Measurements from ENCODE around the gene POPDC3.

DNA sequence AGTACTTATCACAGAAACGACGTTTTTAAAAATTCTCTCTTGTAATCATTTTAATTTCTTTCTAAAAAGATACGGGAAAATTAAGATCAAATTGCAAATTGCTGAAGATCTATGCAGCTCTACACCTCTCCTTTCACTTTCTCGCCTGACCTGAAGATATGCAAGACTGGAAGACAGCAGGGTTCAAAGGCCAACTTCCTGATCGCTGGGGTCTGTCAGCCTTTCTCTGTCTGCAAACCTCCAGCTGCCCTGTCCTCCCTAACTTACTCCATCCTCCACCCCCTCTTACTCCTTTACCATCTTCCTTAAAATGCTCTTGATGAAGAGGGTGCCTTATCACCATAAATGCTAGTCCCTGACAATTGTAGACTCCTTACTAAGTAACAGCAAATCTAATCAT is 63.7 kb downstream of the POPDC3 start:
- TF ChIP-seq, protein P1, sequence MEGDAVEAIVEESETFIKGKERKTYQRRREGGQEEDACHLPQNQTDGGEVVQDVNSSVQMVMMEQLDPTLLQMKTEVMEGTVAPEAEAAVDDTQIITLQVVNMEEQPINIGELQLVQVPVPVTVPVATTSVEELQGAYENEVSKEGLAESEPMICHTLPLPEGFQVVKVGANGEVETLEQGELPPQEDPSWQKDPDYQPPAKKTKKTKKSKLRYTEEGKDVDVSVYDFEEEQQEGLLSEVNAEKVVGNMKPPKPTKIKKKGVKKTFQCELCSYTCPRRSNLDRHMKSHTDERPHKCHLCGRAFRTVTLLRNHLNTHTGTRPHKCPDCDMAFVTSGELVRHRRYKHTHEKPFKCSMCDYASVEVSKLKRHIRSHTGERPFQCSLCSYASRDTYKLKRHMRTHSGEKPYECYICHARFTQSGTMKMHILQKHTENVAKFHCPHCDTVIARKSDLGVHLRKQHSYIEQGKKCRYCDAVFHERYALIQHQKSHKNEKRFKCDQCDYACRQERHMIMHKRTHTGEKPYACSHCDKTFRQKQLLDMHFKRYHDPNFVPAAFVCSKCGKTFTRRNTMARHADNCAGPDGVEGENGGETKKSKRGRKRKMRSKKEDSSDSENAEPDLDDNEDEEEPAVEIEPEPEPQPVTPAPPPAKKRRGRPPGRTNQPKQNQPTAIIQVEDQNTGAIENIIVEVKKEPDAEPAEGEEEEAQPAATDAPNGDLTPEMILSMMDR (IDR thresholded peaks at IDR 0.05) = no peak
- TF ChIP-seq, protein P2, sequence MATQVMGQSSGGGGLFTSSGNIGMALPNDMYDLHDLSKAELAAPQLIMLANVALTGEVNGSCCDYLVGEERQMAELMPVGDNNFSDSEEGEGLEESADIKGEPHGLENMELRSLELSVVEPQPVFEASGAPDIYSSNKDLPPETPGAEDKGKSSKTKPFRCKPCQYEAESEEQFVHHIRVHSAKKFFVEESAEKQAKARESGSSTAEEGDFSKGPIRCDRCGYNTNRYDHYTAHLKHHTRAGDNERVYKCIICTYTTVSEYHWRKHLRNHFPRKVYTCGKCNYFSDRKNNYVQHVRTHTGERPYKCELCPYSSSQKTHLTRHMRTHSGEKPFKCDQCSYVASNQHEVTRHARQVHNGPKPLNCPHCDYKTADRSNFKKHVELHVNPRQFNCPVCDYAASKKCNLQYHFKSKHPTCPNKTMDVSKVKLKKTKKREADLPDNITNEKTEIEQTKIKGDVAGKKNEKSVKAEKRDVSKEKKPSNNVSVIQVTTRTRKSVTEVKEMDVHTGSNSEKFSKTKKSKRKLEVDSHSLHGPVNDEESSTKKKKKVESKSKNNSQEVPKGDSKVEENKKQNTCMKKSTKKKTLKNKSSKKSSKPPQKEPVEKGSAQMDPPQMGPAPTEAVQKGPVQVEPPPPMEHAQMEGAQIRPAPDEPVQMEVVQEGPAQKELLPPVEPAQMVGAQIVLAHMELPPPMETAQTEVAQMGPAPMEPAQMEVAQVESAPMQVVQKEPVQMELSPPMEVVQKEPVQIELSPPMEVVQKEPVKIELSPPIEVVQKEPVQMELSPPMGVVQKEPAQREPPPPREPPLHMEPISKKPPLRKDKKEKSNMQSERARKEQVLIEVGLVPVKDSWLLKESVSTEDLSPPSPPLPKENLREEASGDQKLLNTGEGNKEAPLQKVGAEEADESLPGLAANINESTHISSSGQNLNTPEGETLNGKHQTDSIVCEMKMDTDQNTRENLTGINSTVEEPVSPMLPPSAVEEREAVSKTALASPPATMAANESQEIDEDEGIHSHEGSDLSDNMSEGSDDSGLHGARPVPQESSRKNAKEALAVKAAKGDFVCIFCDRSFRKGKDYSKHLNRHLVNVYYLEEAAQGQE (IDR thresholded peaks at IDR 0.05; ENCODE audit: insufficient read depth in 1 of 2, low read depth in 2 of 2, low read length in 1 of 2) = no peak
- TF ChIP-seq POLR2AphosphoS5 (IDR thresholded peaks at IDR 0.05; ENCODE audit: low read depth, low read length) = no peak
- TF ChIP-seq SIN3A (IDR thresholded peaks at IDR 0.05; ENCODE audit: borderline replicate concordance, insufficient read depth, low read depth, low read length) = no peak

Data from Panc1 (cell line).